Kidney epithelial cell (primary cell): ENCODE results near the gene SMAD6. TPM values are rescaled to one million over a fixed set of nuclear protein-coding genes. Genes with fewer than 3 reads are reported as not detected.

ENCODE experiments used
- DNase-seq: peaks from one replicate; pipeline ENCODE4 v3.0.0-alpha.2; 2010; ENCODE audit warnings: low read depth
- H3K27me3 ChIP-seq: 2 replicates; pipeline ENCODE4 v1.6.0; 2011; ENCODE audit warnings: low read length; ENCODE audit not compliant: control insufficient read depth, insufficient read depth
- H3K36me3 ChIP-seq: 2 replicates; pipeline ENCODE4 v1.5.1; 2011; ENCODE audit warnings: low read length; ENCODE audit not compliant: control insufficient read depth, insufficient read depth
- H3K4me3 ChIP-seq: 2 replicates; pipeline ENCODE4 v1.5.1; 2011; ENCODE audit warnings: low read depth, mild to moderate bottlenecking, control low read depth, low read length
- CTCF ChIP-seq: IDR thresholded peaks from 2 replicates; pipeline ENCODE4 v1.5.1; 2011; ENCODE audit warnings: mild to moderate bottlenecking, moderate library complexity, low read length, control low read depth, inconsistent platforms; ENCODE audit not compliant: insufficient read depth, poor library complexity, severe bottlenecking
- total RNA-seq: library from RNA; depleted of rRNA; stranded (reverse); fragments of >200 nt; gene quantifications from 2 replicates; pipeline ENCODE4 v1.2.3, GENCODE V29; 2015

The SMAD6 gene
- total RNA-seq, 1 donor from 2014 or later, result 8.3 TPM

- no peak for TF ChIP-seq CTCF
- no peaks in the 10 kb centered on the region for H3K27me3 ChIP-seq
- no peak for DNase-seq
- peaks cover 1% of the 10 kb centered on the region for H3K36me3 ChIP-seq
- H3K4me3 ChIP-seq, result no peak overlapping the region
Observed at GRCh38 chr15:66738116-66738515, 36.1 kb downstream of the SMAD6 start.

GRCh38 chr15:66738595-66738994 lies 36.6 kb downstream of the SMAD6 start:
- Histone ChIP-seq H3K27me3 (no peaks in the 10 kb centered on the region), H3K4me3 (no peak overlapping the region), H3K36me3 (peaks cover 1% of the 10 kb centered on the region)
- TF ChIP-seq CTCF, result no peak
- DNase-seq, result no peak

- Histone ChIP-seq H3K27me3 (no peaks in the 10 kb centered on the region), H3K36me3 (no peaks in the 10 kb centered on the region), H3K4me3 (no peak overlapping the region)
- DNase-seq, result no peak
- TF ChIP-seq CTCF, result no peak
Observed at GRCh38 chr15:66739287-66739686, 37.3 kb downstream of the SMAD6 start.

- Histone ChIP-seq H3K4me3 (no peak overlapping the region), H3K27me3 (no peaks in the 10 kb centered on the region), H3K36me3 (no peaks in the 10 kb centered on the region)
- no peak for TF ChIP-seq CTCF
- DNase-seq, result no peak
Observed at GRCh38 chr15:66740802-66741201, 38.8 kb downstream of the SMAD6 start.

- no peak for DNase-seq
- no peak for TF ChIP-seq CTCF
- Histone ChIP-seq H3K27me3 (no peaks in the 10 kb centered on the region), H3K36me3 (no peaks in the 10 kb centered on the region), H3K4me3 (no peak overlapping the region)
Observed at GRCh38 chr15:66741646-66742045, 39.6 kb downstream of the SMAD6 start.

GRCh38 chr15:66742286-66742685 lies 40.2 kb downstream of the SMAD6 start:
- no peak for TF ChIP-seq CTCF

More at GRCh38 chr15:66742286-66742685, 40.2 kb downstream of the SMAD6 start:
- no peaks in the 10 kb centered on the region for H3K36me3 ChIP-seq
- no peaks in the 10 kb centered on the region for H3K27me3 ChIP-seq
- no peak overlapping the region for H3K4me3 ChIP-seq
- no peak for DNase-seq
